ENCODE data around the gene WWC1.

The WWC1 gene

DNA sequence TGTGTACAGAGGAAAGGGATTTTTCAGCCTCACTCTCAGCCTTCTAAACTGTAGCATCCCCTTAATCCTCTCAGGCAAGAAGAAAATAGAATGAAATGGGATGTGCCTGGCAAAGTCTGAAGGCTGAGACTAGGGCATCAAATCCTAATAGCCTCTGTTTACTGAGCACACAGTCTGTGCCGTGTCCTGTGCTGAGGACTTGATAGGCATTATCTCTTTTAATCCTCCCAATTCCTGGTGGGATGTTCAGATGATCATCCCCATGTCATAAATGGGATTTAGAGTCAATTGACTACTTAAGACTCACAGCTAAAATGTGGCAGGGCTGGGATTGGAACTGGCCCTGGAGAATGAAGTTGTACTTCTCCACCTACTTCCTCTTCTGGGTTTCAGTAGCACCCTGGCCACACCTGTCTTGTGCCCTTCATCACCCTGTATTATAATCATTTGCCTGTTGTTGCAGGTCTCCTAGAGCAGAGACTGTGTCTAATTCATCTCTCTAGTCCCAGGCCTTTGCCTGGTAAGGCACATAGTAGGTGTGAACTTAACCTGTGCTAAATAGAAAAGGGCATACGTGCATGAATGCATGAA, 81.0 kb downstream of the WWC1 start:
- H3K27ac ChIP-seq (ENCODE audit: low read depth in 2 of 2, low read length in 2 of 2) = no peak overlapping the region
- no peak overlapping the region for H3K4me3 ChIP-seq (ENCODE audit: low read length in 2 of 2)
- no peaks in the 10 kb centered on the region for H3K9me3 ChIP-seq (ENCODE audit: control insufficient read depth in 2 of 2, low read length in 2 of 2)
- H3K27me3 ChIP-seq (ENCODE audit: control insufficient read depth in 2 of 2, insufficient read depth in 2 of 2, low read length in 2 of 2) = no peaks in the 10 kb centered on the region
- no peaks in the 10 kb centered on the region for H3K4me1 ChIP-seq (ENCODE audit: control insufficient read depth in 2 of 2, insufficient read depth in 2 of 2, low read length in 2 of 2)
- H3K9ac ChIP-seq (ENCODE audit: low read depth in 1 of 2, low read length in 2 of 2) = no peak overlapping the region
- H3K36me3 ChIP-seq (ENCODE audit: control insufficient read depth in 2 of 2, insufficient read depth in 2 of 2, low read length in 2 of 2) = no peaks in the 10 kb centered on the region

DNA sequence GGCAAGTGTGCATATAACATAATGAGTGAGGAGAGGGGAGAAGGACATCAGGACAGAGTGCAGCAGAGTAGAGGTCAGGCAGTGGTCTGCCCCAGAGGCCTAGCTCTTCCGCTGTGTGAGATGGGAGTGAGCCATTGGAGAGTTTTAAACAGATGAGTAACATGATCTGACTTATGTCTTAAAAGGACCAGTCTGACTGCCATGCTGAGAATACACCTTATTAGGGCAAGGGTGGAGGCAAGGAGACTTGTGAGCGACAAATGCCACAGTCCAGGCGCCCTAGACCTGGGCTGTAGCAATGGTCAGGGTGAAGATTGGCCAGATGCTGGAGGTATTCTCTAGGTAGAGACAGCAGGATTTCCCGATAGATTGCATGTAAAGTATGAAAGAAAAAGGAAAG, 83.1 kb downstream of the WWC1 start:
- H3K4me1 ChIP-seq (ENCODE audit: control insufficient read depth in 2 of 2, insufficient read depth in 2 of 2, low read length in 2 of 2) = no peaks in the 10 kb centered on the region

DNA sequence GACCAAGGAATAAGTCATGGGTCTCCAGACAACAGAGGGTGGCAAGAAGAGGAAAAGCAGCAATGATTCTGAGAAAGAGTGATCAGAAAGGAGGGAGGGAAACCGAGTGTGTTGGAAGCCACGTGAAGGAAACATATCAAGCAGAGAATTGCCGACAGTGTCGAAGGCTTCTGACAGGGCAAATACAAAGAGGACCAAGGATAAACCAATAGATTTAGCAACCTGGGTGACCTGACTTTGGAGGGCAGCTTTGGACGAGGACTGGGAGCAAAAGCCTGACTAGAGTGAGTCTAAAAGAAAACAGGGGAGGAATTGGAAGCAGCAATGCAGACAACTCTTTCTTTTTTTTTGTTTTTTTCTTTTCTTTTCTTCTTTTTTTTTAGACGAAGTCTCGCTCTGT, 83.8 kb downstream of the WWC1 start:
- no peak overlapping the region for H3K4me3 ChIP-seq (ENCODE audit: low read length in 2 of 2)
- H3K9ac ChIP-seq (ENCODE audit: low read depth in 1 of 2, low read length in 2 of 2) = no peak overlapping the region
- H3K9me3 ChIP-seq (ENCODE audit: control insufficient read depth in 2 of 2, low read length in 2 of 2) = no peaks in the 10 kb centered on the region
- H3K36me3 ChIP-seq (ENCODE audit: control insufficient read depth in 2 of 2, insufficient read depth in 2 of 2, low read length in 2 of 2) = no peaks in the 10 kb centered on the region
- H3K27ac ChIP-seq (ENCODE audit: low read depth in 2 of 2, low read length in 2 of 2) = no peak overlapping the region
- H3K4me1 ChIP-seq (ENCODE audit: control insufficient read depth in 2 of 2, insufficient read depth in 2 of 2, low read length in 2 of 2) = no peaks in the 10 kb centered on the region
- no peaks in the 10 kb centered on the region for H3K27me3 ChIP-seq (ENCODE audit: control insufficient read depth in 2 of 2, insufficient read depth in 2 of 2, low read length in 2 of 2)

More for the DNA sequence above, 83.1 kb downstream of the WWC1 start:
- Histone ChIP-seq H3K36me3 (ENCODE audit: control insufficient read depth in 2 of 2, insufficient read depth in 2 of 2, low read length in 2 of 2) (no peaks in the 10 kb centered on the region), H3K4me3 (ENCODE audit: low read length in 2 of 2) (no peak overlapping the region), H3K27ac (ENCODE audit: low read depth in 2 of 2, low read length in 2 of 2) (no peak overlapping the region), H3K9ac (ENCODE audit: low read depth in 1 of 2, low read length in 2 of 2) (no peak overlapping the region), H3K9me3 (ENCODE audit: control insufficient read depth in 2 of 2, low read length in 2 of 2) (no peaks in the 10 kb centered on the region), H3K27me3 (ENCODE audit: control insufficient read depth in 2 of 2, insufficient read depth in 2 of 2, low read length in 2 of 2) (no peaks in the 10 kb centered on the region)

DNA sequence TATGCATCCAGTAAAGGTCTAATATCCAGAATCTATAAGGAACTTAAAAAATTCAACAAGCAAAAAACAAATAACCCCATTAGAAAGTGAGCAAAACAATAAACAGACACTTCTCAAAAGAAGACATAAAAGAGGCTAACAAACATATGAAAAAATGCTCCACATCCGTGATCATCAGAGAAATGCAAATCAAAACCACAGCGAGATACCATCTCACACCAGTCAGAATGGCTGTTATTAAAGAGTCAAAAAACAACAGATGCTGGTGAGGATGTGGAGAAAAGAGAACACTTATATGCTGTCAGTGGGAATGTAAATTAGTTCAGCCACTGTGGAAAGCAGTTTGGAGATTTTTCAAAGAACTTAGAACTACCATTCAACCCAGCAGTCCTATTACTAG, 86.1 kb downstream of the WWC1 start:
- Histone ChIP-seq H3K4me1 (ENCODE audit: control insufficient read depth in 2 of 2, insufficient read depth in 2 of 2, low read length in 2 of 2) (no peaks in the 10 kb centered on the region), H3K36me3 (ENCODE audit: control insufficient read depth in 2 of 2, insufficient read depth in 2 of 2, low read length in 2 of 2) (no peaks in the 10 kb centered on the region), H3K27ac (ENCODE audit: low read depth in 2 of 2, low read length in 2 of 2) (no peak overlapping the region), H3K9ac (ENCODE audit: low read depth in 1 of 2, low read length in 2 of 2) (no peak overlapping the region), H3K27me3 (ENCODE audit: control insufficient read depth in 2 of 2, insufficient read depth in 2 of 2, low read length in 2 of 2) (no peaks in the 10 kb centered on the region), H3K4me3 (ENCODE audit: low read length in 2 of 2) (no peak overlapping the region), H3K9me3 (ENCODE audit: control insufficient read depth in 2 of 2, low read length in 2 of 2) (no peaks in the 10 kb centered on the region)

DNA sequence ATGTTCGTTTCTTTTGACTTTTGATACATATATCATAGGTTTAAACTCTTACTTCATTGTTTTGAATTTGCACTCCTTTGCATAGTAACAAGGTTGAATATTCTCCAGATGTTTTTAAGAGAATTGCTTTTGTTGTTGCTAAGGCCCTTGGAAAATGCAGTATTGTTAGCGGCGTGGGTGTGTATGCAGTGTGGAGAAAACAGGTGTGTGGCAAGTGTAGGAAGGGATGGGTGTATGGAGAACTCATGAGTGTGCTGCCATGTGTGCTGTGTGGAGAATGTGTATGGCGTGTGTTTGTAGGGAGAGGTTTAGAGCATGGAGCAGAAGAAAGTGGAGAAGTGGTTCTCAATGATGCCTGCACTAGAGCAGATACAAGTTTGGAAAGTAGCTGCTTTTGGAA, 87.3 kb downstream of the WWC1 start:
- H3K36me3 ChIP-seq (ENCODE audit: control insufficient read depth in 2 of 2, insufficient read depth in 2 of 2, low read length in 2 of 2) = no peaks in the 10 kb centered on the region
- no peak overlapping the region for H3K4me3 ChIP-seq (ENCODE audit: low read length in 2 of 2)
- no peak overlapping the region for H3K27ac ChIP-seq (ENCODE audit: low read depth in 2 of 2, low read length in 2 of 2)
- H3K9me3 ChIP-seq (ENCODE audit: control insufficient read depth in 2 of 2, low read length in 2 of 2) = no peaks in the 10 kb centered on the region
- H3K27me3 ChIP-seq (ENCODE audit: control insufficient read depth in 2 of 2, insufficient read depth in 2 of 2, low read length in 2 of 2) = no peaks in the 10 kb centered on the region
- H3K9ac ChIP-seq (ENCODE audit: low read depth in 1 of 2, low read length in 2 of 2) = no peak overlapping the region
- no peaks in the 10 kb centered on the region for H3K4me1 ChIP-seq (ENCODE audit: control insufficient read depth in 2 of 2, insufficient read depth in 2 of 2, low read length in 2 of 2)

DNA sequence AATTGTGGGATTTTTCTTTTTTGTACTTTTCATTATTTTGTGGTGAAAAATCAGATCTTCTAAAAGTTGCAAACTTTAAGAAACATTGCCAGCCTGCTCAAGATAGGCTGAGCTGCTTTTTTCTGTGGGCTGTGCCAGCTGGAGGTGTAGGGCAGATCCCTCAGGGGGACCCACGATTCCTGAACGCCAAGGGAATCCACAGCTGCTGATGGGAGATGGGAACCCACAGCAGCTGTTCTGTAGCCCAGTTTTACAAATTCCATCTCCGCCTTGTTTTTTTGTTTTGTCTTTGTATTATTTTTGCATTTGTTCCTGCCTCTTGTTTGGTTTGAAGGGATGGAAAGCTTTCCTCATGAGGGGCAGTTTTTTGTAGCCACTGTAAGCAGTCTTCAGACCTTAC, 91.0 kb downstream of the WWC1 start:
- Histone ChIP-seq H3K36me3 (ENCODE audit: control insufficient read depth in 2 of 2, insufficient read depth in 2 of 2, low read length in 2 of 2) (peaks cover 0 to 2% of the 10 kb centered on the region in 2 donors), H3K4me1 (ENCODE audit: control insufficient read depth in 2 of 2, insufficient read depth in 2 of 2, low read length in 2 of 2) (no peaks in the 10 kb centered on the region), H3K9me3 (ENCODE audit: control insufficient read depth in 2 of 2, low read length in 2 of 2) (no peaks in the 10 kb centered on the region), H3K9ac (ENCODE audit: low read depth in 1 of 2, low read length in 2 of 2) (no peak overlapping the region), H3K27ac (ENCODE audit: low read depth in 2 of 2, low read length in 2 of 2) (no peak overlapping the region), H3K4me3 (ENCODE audit: low read length in 2 of 2) (no peak overlapping the region), H3K27me3 (ENCODE audit: control insufficient read depth in 2 of 2, insufficient read depth in 2 of 2, low read length in 2 of 2) (no peaks in the 10 kb centered on the region)

DNA sequence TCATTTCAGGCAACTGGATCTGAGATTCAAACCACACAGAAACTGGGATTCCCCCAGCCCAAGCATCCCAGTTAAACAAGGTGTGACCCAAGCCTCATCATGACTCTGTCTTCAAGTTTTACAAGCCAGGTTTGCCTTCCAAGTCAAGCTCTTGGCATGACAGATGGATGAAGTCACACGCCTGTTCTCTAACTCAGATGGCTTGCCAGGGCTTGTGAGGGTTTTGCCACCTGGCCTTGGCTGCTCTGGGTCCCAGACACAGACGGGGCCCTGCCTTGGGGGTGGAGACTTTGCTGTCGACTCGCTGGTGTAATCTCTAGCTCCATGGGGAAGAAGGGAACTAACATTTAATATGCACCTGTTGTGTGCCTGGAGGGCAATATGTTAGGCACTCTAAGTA, 99.0 kb downstream of the WWC1 start:
- H3K9me3 ChIP-seq (ENCODE audit: control insufficient read depth in 2 of 2, low read length in 2 of 2) = no peaks in the 10 kb centered on the region
- no peaks in the 10 kb centered on the region for H3K36me3 ChIP-seq (ENCODE audit: control insufficient read depth in 2 of 2, insufficient read depth in 2 of 2, low read length in 2 of 2)
- no peaks in the 10 kb centered on the region for H3K4me1 ChIP-seq (ENCODE audit: control insufficient read depth in 2 of 2, insufficient read depth in 2 of 2, low read length in 2 of 2)
- no peaks in the 10 kb centered on the region for H3K27me3 ChIP-seq (ENCODE audit: control insufficient read depth in 2 of 2, insufficient read depth in 2 of 2, low read length in 2 of 2)
- H3K4me3 ChIP-seq (ENCODE audit: low read length in 2 of 2) = no peak overlapping the region
- H3K27ac ChIP-seq (ENCODE audit: low read depth in 2 of 2, low read length in 2 of 2) = no peak overlapping the region
- H3K9ac ChIP-seq (ENCODE audit: low read depth in 1 of 2, low read length in 2 of 2) = no peak overlapping the region

DNA sequence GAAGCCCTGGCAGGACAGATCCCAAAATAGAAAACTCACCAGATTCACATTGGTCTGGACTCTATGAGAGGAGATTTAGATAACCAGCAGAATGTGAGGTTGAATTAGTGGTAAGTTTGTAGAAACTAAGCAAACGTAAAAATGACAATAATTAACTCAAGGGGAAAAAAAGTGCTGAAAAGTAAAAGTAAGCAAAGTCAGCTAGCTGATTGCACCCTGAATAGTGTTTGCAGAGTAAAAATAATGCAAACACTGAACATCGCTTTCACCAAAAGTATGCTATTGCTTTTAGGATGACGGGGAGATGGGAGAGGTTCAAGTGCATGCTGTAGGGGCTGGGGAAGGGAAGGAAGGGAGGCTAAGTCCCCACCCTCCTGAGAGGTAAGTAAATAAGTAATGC, 102.3 kb downstream of the WWC1 start:
- Histone ChIP-seq H3K9me3 (ENCODE audit: control insufficient read depth in 2 of 2, low read length in 2 of 2) (no peaks in the 10 kb centered on the region), H3K4me1 (ENCODE audit: control insufficient read depth in 2 of 2, insufficient read depth in 2 of 2, low read length in 2 of 2) (no peaks in the 10 kb centered on the region), H3K27ac (ENCODE audit: low read depth in 2 of 2, low read length in 2 of 2) (no peak overlapping the region), H3K27me3 (ENCODE audit: control insufficient read depth in 2 of 2, insufficient read depth in 2 of 2, low read length in 2 of 2) (no peaks in the 10 kb centered on the region), H3K36me3 (ENCODE audit: control insufficient read depth in 2 of 2, insufficient read depth in 2 of 2, low read length in 2 of 2) (no peaks in the 10 kb centered on the region), H3K9ac (ENCODE audit: low read depth in 1 of 2, low read length in 2 of 2) (no peak overlapping the region), H3K4me3 (ENCODE audit: low read length in 2 of 2) (no peak overlapping the region)

DNA sequence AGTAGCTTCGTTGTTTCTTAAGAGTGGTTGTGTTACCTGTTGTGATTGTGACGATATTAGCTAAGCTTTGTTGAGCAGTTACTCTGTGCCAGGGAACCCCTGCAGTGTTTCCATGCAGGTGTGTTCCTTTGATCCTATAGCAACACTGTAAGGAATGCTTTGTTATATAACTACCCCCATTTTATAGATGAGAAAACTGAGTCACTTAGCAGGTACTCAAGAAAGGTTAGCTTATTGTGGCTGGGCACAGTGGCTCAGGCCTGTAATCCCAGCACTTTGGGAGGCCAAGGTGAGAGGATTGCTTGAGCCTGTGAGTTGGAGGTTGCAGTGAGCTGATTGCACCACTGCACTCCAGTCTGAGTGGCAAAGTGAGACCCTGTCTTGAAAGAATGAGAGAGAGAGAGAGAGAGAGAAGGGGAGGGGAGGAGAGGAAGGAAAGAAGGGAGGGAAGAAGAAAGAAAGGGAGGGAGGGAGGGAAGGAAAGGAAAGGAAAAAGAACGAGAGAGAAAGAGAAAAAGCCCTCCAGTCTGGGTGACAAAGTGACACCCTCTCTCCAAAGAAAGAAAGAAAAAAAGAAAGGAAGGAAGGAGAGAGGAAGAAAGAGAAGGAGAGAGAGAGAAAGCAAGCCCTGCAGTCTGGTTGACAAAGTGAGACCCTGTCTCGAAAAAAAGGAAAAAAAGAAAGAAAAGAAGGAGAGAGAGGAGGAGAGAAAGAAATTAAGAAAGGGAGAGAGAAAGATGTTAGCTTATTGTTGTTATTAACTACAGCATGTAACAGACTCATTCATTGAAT, 109.2 kb downstream of the WWC1 start:
- H3K9me3 ChIP-seq (ENCODE audit: control insufficient read depth in 2 of 2, low read length in 2 of 2) = no peaks in the 10 kb centered on the region
- no peaks in the 10 kb centered on the region for H3K4me1 ChIP-seq (ENCODE audit: control insufficient read depth in 2 of 2, insufficient read depth in 2 of 2, low read length in 2 of 2)
- H3K27ac ChIP-seq (ENCODE audit: low read depth in 2 of 2, low read length in 2 of 2) = no peak overlapping the region
- no peaks in the 10 kb centered on the region for H3K27me3 ChIP-seq (ENCODE audit: control insufficient read depth in 2 of 2, insufficient read depth in 2 of 2, low read length in 2 of 2)
- H3K9ac ChIP-seq (ENCODE audit: low read depth in 1 of 2, low read length in 2 of 2) = no peak overlapping the region
- no peak overlapping the region for H3K4me3 ChIP-seq (ENCODE audit: low read length in 2 of 2)
- H3K36me3 ChIP-seq (ENCODE audit: control insufficient read depth in 2 of 2, insufficient read depth in 2 of 2, low read length in 2 of 2) = peaks cover 4 to 8% of the 10 kb centered on the region in 2 donors

DNA sequence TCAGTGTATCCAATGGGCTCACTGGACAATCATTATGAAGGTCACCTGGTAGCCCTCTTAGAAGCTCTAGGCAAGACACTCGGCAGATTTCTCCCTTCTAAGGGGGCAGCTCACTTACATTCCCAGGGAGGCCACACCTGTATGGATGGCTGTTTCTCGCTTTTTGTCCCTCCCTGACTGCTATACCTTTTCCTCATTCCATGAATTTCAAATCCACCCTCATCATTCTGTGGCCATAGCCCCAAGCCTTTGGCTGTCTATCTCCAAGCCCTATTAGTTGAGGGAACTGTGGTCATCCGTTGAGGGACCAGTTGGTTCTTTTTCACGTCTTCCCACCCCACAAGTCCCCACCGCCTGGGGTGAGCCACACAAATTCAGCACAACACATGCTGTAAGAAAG, 109.8 kb downstream of the WWC1 start:
- Histone ChIP-seq H3K4me3 (ENCODE audit: low read length in 2 of 2) (no peak overlapping the region), H3K9me3 (ENCODE audit: control insufficient read depth in 2 of 2, low read length in 2 of 2) (no peaks in the 10 kb centered on the region), H3K27ac (ENCODE audit: low read depth in 2 of 2, low read length in 2 of 2) (no peak overlapping the region), H3K27me3 (ENCODE audit: control insufficient read depth in 2 of 2, insufficient read depth in 2 of 2, low read length in 2 of 2) (no peaks in the 10 kb centered on the region), H3K4me1 (ENCODE audit: control insufficient read depth in 2 of 2, insufficient read depth in 2 of 2, low read length in 2 of 2) (no peaks in the 10 kb centered on the region), H3K9ac (ENCODE audit: low read depth in 1 of 2, low read length in 2 of 2) (no peak overlapping the region), H3K36me3 (ENCODE audit: control insufficient read depth in 2 of 2, insufficient read depth in 2 of 2, low read length in 2 of 2) (peaks cover 4 to 8% of the 10 kb centered on the region in 2 donors)

Measured in mucosa of rectum (tissue), 2 donors.